ENCODE data around the gene VWA7.
A peak's percentile ranks its signal among the peaks of the same experiment; 100 is the strongest.

Gene VWA7

GRCh38 chr6:31765559-31765909, 11.6 kb downstream of the VWA7 start:
- TF ChIP-seq CTCF (conservative IDR thresholded peaks at IDR 0.05; ENCODE audit: low read depth, low read length): no peak

GRCh38 chr6:31764198-31764597, 12.9 kb downstream of the VWA7 start:
- no peak for TF ChIP-seq CTCF (conservative IDR thresholded peaks at IDR 0.05; ENCODE audit: low read depth, low read length)
- H3K4me3 ChIP-seq (ENCODE audit: low read length): no peak overlapping the region
- no peak for DNase-seq (ENCODE audit: low read depth)

More at GRCh38 chr6:31765559-31765909, 11.6 kb downstream of the VWA7 start:
- no peak overlapping the region for H3K4me3 ChIP-seq (ENCODE audit: low read length)
- DNase-seq (ENCODE audit: low read depth): no peak

DNA sequence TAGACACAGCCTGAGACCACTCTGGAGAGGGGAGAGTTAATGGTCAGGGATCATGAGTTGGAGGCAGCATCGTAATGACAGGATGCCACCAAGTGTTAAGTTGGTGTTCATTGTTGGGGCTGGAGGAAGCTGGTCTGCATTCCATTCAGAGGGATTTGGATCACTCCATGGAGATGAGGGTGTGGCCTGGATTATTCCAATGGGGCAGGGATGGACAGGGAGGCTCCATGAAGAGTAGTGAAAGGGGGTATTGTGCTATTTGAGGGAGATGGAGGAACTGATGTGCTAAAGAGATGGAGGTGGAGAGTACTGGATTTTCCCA, 13.5 kb downstream of the VWA7 start:
- peak; percentile 53 for DNase-seq (ENCODE audit: low read depth)
- TF ChIP-seq CTCF (conservative IDR thresholded peaks at IDR 0.05; ENCODE audit: low read depth, low read length): no peak
- H3K4me3 ChIP-seq (ENCODE audit: low read length): no peak overlapping the region

DNA sequence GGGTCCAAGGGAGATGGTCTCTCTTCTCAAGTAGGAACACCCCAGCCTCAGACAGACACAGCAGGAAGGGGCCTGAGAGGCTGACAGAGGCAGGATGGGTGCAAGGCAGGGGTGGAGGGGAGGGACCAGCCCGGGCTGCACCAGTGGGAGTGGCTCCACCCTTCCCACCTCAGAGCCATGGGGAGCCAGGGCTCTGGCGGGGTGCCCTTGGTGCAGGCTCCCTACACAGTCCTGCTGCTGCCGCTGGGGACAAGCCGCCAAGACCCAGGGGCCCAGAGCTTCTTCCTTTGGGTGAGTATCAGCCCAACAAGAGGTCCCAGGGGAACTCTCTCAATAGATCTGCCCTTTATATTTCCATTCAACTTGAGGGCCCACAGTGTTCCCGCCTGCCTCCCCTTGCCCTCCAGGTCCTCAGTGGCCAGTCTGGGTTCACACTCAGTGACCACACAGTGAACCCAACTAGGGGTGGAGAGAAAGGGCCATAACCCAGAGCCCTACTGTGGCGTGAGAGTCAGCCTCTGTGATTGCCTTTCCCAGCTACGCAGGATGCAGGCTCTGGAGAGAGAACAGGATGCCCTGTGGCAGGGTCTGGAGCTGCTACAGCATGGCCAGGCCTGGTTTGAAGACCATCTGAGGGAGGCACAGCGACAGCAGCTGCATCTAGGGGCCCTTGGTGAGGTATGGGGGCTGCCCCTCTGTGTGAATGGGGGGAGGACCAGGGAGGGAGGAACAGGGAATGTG, 14.1 kb downstream of the VWA7 start:
- H3K4me3 ChIP-seq (ENCODE audit: low read length): no peak overlapping the region
- TF ChIP-seq CTCF (conservative IDR thresholded peaks at IDR 0.05; ENCODE audit: low read depth, low read length): no peak
- DNase-seq (ENCODE audit: low read depth): no peak

DNA sequence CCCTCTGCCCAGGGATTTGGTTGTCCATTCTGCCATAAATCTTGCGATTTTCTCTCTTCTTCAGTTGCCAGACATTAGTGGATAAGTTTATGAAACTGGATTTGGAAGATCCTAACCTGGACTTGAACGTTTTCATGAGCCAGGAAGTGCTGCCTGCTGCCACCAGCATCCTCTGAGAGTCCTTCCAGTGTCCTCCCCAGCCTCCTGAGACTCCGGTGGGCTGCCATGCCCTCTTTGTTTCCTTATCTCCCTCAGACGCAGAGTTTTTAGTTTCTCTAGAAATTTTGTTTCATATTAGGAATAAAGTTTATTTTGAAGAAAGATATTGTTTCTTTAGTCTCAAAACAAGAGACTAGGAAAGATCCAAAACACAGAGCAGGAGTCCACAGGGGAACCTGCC, 14.8 kb downstream of the VWA7 start, which contains the start of gene SAPCD1:
Gene SAPCD1 (plus strand): TSS at position 301 of the 400 bp plus-strand sequence. CDS start 399 bp downstream, outside the sequence.
- no peak for TF ChIP-seq CTCF (conservative IDR thresholded peaks at IDR 0.05; ENCODE audit: low read depth, low read length)
- no peak for DNase-seq (ENCODE audit: low read depth)
- H3K4me3 ChIP-seq (ENCODE audit: low read length): no peak within 1 kb of the TSS

DNA sequence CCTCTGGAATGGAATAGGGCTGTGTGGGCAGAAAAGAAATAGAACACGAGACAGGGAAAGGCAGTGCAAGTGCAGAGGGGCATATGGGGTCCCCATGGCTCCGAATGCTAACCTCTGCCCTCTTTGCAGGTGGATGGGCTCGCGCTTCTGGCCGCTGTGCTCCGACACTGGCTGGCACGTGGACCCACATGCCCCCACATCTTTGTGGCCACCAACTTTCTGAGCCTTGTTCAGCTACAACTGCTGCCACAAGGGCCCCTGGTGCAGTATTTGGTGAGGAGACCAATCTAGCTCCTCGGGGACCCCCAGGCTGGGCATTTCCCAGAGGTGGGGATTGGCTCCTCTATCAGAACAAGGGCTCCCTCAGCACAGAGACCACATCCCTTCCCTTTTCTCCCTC, 15.8 kb downstream of the VWA7 start:
- no peak for DNase-seq (ENCODE audit: low read depth)
- TF ChIP-seq CTCF (conservative IDR thresholded peaks at IDR 0.05; ENCODE audit: low read depth, low read length): no peak
- no peak overlapping the region for H3K4me3 ChIP-seq (ENCODE audit: low read length)

- H3K4me3 ChIP-seq (ENCODE audit: low read length): no peak overlapping the region
- no peak for TF ChIP-seq CTCF (conservative IDR thresholded peaks at IDR 0.05; ENCODE audit: low read depth, low read length)
- no peak for DNase-seq (ENCODE audit: low read depth)
Measured at GRCh38 chr6:31760790-31761189, 16.3 kb downstream of the VWA7 start.
